ENCODE measurements around the gene OR2AG1.
A peak's percentile ranks its signal among the peaks of the same experiment; 100 is the strongest.
"Not testable (repeated sequence)": the region's sequence is repeated elsewhere in the genome, so short reads cannot be mapped to it uniquely, and the experiment has no call there.

Gene OR2AG1

DNA sequence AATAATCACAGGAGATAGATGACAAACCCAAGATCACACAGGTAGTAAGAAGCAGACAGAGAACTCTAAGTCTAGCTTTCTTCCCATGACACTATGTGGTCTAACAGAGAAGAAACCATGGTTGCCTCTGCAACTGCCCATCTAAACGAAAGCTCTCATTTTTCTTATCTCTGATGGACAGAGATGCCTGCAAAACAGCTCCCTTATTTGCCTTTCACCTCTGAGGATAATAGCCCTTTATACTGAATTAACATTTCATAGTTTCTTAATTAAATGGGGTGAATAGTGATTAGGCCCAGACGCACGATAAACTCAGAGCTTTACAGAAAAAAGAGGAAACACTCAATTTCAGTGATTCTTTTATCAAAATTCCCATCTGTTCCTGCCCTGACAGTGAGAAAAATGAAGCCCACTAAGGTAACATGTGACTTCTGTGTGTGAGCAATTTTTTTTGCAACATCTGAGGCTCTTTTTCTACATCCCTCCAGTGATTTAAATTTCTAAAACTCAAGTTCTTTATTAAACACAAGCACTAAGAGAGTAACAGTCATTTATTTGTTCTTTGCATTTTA lies 35.6 kb upstream of the OR2AG1 start:
- no peak for DNase-seq (ENCODE audit: low spot score in 2 of 2)
- H3K4me3 ChIP-seq = no peak overlapping the region
- in situ Hi-C loops (cut with MboI; ENCODE audit: low sequenced_read_pairs) = no loop called here

DNA sequence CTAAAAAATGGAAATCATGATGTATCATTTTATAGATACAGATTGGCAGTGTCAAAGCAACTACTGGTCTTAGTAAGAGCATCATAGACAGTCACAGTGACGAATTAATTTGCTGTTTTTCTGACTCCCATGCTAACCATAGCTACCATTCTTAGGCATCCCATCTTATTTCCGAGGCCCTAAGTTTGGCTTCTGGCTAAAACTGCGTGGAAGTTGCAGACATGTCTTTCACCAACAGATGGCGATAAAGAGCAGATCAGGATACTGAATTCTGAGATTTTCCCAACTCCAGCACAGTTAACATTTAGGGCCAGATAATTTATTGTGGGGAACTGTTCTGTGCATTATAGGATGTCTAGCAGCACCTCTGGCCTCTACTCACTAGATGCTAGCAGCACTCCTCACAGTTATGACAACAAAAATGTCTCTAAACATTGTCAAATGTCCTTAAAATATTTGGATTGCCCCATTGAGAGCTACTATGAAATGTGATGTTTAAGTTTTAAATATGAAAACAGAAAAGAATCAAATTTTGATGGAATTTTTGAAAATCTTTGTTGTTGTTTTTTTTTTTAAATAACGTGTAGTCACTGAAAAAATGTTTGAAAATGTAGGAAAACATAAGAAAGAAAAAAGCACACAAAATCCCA lies 27.4 kb upstream of the OR2AG1 start:
- Histone ChIP-seq H3K27me3 (ENCODE audit: low read depth) (no peaks in the 10 kb centered on the region; the same call in 1 of the 2 replicates), H3K36me3 (replicated peaks) (no peaks in the 10 kb centered on the region), H3K4me1 (no peaks in the 10 kb centered on the region), H3K4me3 (no peak overlapping the region), H3K9me3 (no peaks in the 10 kb centered on the region)
- DNase-seq (ENCODE audit: low spot score in 2 of 2) = peak in 1 of 2 experiments; percentile 50
- in situ Hi-C loops (cut with MboI; ENCODE audit: low sequenced_read_pairs) = no loop called here

More for the DNA sequence above, 35.6 kb upstream of the OR2AG1 start:
- H3K9me3 ChIP-seq = no peaks in the 10 kb centered on the region
- no peaks in the 10 kb centered on the region for H3K4me1 ChIP-seq
- H3K27me3 ChIP-seq (ENCODE audit: low read depth) = peaks cover 2% of the 10 kb centered on the region; the same call in 1 of the 2 replicates
- H3K36me3 ChIP-seq (replicated peaks) = no peaks in the 10 kb centered on the region

DNA sequence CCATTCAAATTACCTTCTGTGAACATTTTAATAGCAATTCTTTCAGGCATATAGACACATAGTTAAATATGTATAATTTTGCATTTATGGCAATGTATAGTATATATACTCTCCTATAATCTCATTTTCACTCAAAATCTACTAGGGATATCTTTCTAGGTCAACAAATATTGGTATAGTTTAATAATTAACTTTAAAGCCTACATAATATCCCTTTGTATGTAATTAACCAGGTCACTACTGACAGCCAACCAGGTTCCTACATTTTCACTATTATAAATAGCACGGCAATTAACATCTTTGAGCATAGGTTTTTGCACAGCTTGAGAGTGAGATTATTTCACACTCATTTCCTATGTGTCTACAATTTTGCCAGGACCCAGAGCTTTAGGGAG lies 26.9 kb upstream of the OR2AG1 start:
- Histone ChIP-seq H3K4me3 (no peak overlapping the region), H3K27me3 (ENCODE audit: low read depth) (no peaks in the 10 kb centered on the region; the same call in 1 of the 2 replicates), H3K36me3 (replicated peaks) (no peaks in the 10 kb centered on the region), H3K9me3 (no peaks in the 10 kb centered on the region), H3K4me1 (no peaks in the 10 kb centered on the region)
- no peak for DNase-seq (ENCODE audit: low spot score in 2 of 2)
- in situ Hi-C loops (cut with MboI; ENCODE audit: low sequenced_read_pairs) = no loop called here

DNA sequence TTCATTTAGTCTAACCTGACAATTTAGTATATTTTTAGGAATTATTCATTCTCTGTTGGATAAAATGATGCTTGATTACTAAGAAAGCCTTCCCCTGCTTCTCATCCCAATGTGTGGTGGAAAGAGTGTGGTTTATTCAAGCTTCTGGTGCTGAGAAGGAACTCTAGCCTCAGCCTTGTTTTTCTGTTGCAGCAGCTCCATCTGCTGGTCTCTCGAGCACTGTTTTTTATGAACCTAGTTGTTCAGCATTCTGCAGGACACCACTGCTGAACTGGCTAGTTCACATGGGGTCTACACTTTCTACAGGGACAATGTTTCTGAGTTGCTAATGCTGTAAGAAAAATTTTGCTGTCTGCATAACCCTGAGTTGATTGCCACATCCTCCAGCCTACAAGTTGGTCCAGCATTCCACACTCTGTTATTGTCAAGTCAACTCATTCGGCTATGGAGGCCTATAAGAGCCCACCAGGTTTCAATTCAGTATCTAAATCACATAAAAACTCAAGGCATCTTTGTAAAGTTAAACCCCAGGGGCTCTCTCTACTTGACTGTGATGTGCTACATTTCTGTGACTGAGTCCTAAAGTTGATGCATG lies 25.4 kb upstream of the OR2AG1 start:
- no peaks in the 10 kb centered on the region for H3K36me3 ChIP-seq (replicated peaks)
- no peaks in the 10 kb centered on the region for H3K9me3 ChIP-seq
- in situ Hi-C loops (cut with MboI; ENCODE audit: low sequenced_read_pairs) = no loop called here
- peak; percentile 54 to 55 for DNase-seq (ENCODE audit: low spot score in 2 of 2)
- H3K4me3 ChIP-seq = no peak overlapping the region
- no peaks in the 10 kb centered on the region for H3K4me1 ChIP-seq
- H3K27me3 ChIP-seq (ENCODE audit: low read depth) = peaks cover 5% of the 10 kb centered on the region

DNA sequence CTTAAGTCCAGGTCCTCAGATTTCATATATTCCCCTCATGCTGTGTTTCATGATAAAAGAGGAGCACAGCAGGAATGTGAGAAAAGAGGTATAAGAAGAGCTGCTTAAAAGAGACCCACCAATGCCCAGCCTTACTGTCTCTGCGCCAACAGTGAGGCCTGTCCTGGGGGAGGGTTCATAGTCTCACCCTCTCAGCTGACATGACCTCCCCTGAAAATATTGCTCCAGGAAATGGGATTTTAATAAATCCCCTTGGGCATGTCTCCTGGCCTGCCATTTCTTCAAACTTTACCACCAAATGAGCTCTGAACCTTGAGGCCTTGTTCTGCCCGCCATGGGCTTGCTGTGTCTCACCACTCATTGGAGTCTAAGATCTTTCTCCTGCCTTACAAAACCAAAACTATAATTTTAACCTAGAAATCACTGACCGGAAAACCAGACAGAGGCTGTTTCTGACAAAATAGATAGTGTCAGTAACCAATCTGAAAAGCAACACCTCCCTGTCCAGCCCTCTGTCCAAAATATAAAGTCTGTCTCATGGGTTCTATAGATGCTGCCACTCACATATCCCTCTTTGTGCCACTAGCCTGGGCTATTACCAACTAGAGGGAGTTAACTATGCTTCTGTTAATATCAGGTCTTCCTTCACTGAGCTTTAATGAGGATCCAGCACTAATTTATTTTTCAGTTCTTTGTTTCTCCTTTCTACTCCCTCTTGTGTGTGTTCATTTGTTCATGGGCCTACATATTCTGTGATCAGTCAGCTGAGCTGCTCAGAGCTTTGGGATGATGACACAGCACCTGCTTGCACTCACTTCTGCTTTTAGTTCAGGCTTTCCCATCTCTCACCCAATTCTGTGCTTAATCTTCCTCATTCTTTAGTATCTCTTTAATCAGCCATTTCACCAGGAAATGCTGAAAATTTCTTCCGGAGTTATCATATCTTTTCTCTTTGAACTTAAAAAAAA lies 10.6 kb upstream of the OR2AG1 start, which contains the start of gene OR2AG2:
Gene OR2AG2, minus strand, starts transcription at position 51 of the 968 bp plus-strand sequence. CDS start 3,019 bp downstream, outside the sequence.
- DNase-seq (ENCODE audit: low spot score in 2 of 2) = no peak
- H3K4me3 ChIP-seq = no peak within 1 kb of the TSS
- no peaks in the 10 kb centered on the region for H3K9me3 ChIP-seq

DNA sequence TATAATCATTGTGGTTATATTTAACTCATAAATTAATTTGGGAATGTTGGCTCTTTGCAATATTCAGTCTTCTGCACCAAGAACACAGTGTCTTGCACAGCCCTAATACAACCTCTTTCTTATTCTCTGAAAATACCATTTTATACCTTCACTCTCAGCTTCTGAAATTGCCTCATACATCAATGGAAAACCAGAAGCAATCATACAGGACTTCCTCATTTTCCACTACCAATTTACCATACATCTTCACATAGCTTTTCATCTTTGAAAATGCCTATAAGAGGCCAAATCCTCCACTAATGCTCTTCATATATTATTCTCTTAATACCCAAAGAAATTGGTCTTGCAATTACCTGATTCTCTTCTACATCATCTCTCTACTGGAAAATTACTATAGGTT lies 4.3 kb upstream of the OR2AG1 start:
- Histone ChIP-seq H3K36me3 (replicated peaks) (no peaks in the 10 kb centered on the region), H3K4me1 (no peaks in the 10 kb centered on the region), H3K27me3 (ENCODE audit: low read depth) (no peaks in the 10 kb centered on the region), H3K9me3 (no peaks in the 10 kb centered on the region), H3K4me3 (no peak overlapping the region)
- in situ Hi-C loops (cut with MboI; ENCODE audit: low sequenced_read_pairs) = no loop called here
- no peak for DNase-seq (ENCODE audit: low spot score in 2 of 2)

More for the DNA sequence above, 10.6 kb upstream of the OR2AG1 start, which contains the start of gene OR2AG2:
- no peaks in the 10 kb centered on the region for H3K27me3 ChIP-seq (ENCODE audit: low read depth)
- in situ Hi-C loops (cut with MboI; ENCODE audit: low sequenced_read_pairs) = no loop called here
- H3K4me1 ChIP-seq = no peaks in the 10 kb centered on the region
- H3K36me3 ChIP-seq (replicated peaks) = no peaks in the 10 kb centered on the region

DNA sequence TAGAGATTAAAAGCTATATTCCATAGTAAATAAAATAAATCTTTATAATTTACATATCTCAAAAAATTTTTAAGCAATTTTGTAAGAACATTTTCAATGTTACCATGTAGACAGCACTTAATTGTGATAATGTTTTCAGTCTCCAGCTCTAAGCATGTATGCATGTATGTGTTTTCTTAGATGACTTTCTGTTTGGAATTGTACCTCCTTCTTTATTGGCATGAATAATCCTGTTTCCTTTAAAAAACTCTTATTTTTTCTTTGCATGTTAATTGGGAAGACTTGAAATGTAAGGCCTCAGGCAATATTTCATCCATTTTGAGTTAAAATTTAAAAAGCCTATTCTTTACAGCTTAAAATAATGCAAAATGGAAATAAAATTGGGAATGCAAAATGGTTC lies 2.0 kb upstream of the OR2AG1 start:
- DNase-seq (ENCODE audit: low spot score in 2 of 2) = no peak
- in situ Hi-C loops (cut with MboI; ENCODE audit: low sequenced_read_pairs) = no loop called here

DNA sequence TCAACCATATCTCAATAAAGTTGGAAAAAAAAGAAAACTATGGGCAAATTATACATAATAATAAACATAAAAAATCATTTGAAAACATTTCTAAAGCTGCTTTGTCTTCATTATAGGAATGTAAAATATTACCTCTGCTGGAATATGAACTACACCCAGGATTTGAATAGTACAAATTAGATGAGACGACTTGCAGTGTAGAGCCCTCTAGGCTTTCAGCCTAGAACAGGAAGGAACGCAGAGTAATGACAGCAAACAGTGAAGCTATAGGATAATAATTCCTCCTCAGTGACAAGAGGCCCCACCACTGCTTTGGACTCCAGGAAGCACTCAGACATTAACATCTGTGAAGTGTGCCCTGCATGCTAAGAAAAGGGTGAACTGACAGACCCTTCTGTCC lies 7.7 kb downstream of the OR2AG1 start:
- H3K9me3 ChIP-seq = no peaks in the 10 kb centered on the region
- in situ Hi-C loops (cut with MboI; ENCODE audit: low sequenced_read_pairs) = no loop called here

More for the DNA sequence above, 2.0 kb upstream of the OR2AG1 start:
- H3K4me1 ChIP-seq = no peaks in the 10 kb centered on the region
- no peaks in the 10 kb centered on the region for H3K27me3 ChIP-seq (ENCODE audit: low read depth)
- no peaks in the 10 kb centered on the region for H3K36me3 ChIP-seq (replicated peaks)
- no peak overlapping the region for H3K4me3 ChIP-seq
- H3K9me3 ChIP-seq = no peaks in the 10 kb centered on the region

DNA sequence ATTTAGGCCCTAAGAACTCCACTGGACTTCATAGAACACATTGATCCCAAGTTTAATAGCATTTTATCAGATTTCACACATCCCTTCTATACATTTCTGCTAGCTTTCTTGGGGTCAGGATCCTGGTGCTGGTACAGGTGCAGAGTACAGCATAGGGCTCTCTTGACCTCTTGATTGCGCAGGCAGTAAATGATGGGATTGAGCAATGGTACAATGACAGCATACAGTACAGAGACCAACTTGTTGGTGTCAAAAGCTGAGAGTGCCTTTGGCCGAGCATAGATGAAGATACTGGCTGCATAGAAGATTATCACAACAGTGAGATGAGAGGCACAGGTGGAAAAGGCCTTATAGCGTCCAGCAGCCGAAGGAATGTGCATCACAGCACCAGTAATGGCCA lies 11.8 kb downstream of the OR2AG1 start:
- H3K36me3 ChIP-seq (replicated peaks) = no peaks in the 10 kb centered on the region
- in situ Hi-C loops (cut with MboI; ENCODE audit: low sequenced_read_pairs) = no loop called here
- no peak overlapping the region for H3K4me3 ChIP-seq
- H3K4me1 ChIP-seq = no peaks in the 10 kb centered on the region
- DNase-seq (ENCODE audit: low spot score in 2 of 2) = no peak
- no peaks in the 10 kb centered on the region for H3K27me3 ChIP-seq (ENCODE audit: low read depth)
- H3K9me3 ChIP-seq = no peaks in the 10 kb centered on the region

More for the DNA sequence above, 7.7 kb downstream of the OR2AG1 start:
- no peak for DNase-seq (ENCODE audit: low spot score in 2 of 2)
- H3K4me3 ChIP-seq = no peak overlapping the region
- 0 out of 2 replicates have a peak, but pooled peaks cover 6% of the 10 kb centered on the region for H3K27me3 ChIP-seq (ENCODE audit: low read depth)
- H3K4me1 ChIP-seq = no peaks in the 10 kb centered on the region; the same call in 1 of the 2 replicates
- no peaks in the 10 kb centered on the region for H3K36me3 ChIP-seq (replicated peaks)

DNA sequence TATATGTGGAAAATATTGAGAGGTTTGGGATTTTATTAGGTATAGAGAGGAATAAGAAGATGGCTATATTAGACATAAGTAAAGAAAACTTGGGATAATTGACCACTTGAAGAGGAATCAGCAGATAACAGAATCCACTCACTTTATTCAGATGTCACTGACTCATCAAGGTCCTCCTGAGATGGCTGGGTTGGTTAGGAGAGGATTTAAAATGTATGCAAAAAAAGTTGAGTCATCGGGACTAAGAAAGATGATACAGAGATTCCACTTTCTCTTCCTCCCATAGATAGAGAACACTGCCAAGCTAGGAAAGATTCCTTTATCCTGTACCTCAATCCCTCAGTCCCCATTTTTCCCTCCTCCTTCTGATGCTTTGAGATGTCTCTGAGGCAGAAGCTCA lies 16.6 kb downstream of the OR2AG1 start, which contains the start of gene OR6A2:
Gene OR6A2, minus strand, starts transcription at position 288 of the 400 bp plus-strand sequence. CDS start 3,981 bp downstream, outside the sequence.
- H3K36me3 ChIP-seq (replicated peaks) = no peaks in the 10 kb centered on the region
- H3K4me1 ChIP-seq = no peaks in the 10 kb centered on the region; the same call in 1 of the 2 replicates
- in situ Hi-C loops (cut with MboI; ENCODE audit: low sequenced_read_pairs) = no loop called here
- no peaks in the 10 kb centered on the region for H3K9me3 ChIP-seq
- H3K27me3 ChIP-seq (ENCODE audit: low read depth) = no peaks in the 10 kb centered on the region
- H3K4me3 ChIP-seq = no peak within 1 kb of the TSS
- DNase-seq (ENCODE audit: low spot score in 2 of 2) = no peak

DNA sequence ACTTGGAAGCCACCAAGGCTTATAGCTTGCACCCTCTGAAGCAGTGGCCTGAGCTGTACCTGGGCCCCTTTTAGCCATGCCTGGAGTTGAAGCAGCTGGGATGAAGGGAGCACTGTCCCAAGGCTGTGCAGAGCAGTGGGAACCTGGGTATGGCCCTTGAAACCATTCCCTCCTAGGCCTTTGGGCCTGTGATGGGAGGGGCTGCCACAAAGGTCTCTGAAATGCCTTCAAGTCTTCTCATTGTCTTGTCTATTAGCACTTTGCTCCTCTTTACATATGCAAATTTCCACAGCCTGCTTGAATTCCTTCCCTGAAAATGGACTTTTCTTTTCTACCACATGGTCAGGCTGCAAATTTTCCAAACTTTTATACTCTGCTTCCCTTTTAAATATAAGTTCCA lies 18.3 kb downstream of the OR2AG1 start:
- H3K4me3 ChIP-seq; H3K36me3 ChIP-seq (replicated peaks); H3K4me1 ChIP-seq; H3K9me3 ChIP-seq; H3K27me3 ChIP-seq (ENCODE audit: low read depth); in situ Hi-C loops (cut with MboI; ENCODE audit: low sequenced_read_pairs): not testable (repeated sequence)
- DNase-seq (ENCODE audit: low spot score in 2 of 2) = peak; percentile 22 to 27

DNA sequence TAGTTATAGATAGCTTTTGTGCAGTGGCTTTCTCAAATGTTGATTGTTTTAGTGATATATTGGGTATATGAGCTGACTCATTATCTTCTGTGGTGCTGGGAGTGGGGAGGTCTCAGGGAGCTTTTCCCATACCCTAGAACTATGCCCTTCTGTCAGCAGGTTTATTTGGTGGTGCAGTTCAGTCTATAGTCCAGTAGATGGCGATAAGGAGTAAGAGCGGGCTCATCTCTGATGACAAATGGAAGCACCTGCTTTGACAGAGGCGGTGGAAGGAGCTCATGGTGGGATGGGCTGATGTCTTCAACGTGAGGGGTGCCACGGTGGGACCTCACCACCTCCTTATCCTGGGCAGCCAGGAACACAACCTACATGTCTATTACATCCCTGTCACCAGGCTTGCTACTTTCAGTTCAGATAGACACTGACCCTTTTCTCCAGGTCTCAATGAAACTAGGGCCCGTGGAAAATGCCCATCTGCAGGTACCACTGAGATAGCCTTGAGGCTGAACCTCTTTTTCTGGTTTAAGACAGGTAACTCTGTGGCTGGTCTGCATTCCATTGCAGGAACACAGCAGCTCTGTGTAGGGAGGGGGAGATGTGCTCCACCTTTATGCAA lies 29.7 kb downstream of the OR2AG1 start:
- Histone ChIP-seq H3K27me3 (ENCODE audit: low read depth) (peaks cover 3% of the 10 kb centered on the region; the same call in 1 of the 2 replicates), H3K9me3 (no peaks in the 10 kb centered on the region), H3K4me3 (no peak overlapping the region), H3K36me3 (replicated peaks) (no peaks in the 10 kb centered on the region), H3K4me1 (no peaks in the 10 kb centered on the region)
- in situ Hi-C loops (cut with MboI; ENCODE audit: low sequenced_read_pairs) = no loop called here
- DNase-seq (ENCODE audit: low spot score in 2 of 2) = peak; percentile 34 to 52

DNA sequence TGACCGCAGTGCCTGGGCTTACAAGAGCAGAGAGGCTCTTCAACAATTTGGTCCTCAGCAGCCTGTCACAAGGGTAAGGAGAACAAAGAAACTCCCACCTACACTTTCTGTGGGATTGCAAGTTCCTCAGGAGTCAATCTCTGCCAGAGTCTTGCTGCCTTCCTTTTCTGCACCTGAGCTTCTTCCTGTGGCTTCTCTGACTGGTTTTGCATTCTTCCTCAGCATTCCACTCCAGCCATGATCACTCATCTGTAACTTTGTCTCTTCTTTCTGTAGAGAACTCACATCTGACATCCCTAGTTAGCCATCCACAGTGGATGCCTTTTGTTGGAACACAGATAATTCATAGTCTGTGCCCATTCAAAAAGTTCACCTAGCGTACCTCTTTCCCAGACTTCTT lies 30.8 kb downstream of the OR2AG1 start:
- H3K4me1 ChIP-seq = no peaks in the 10 kb centered on the region
- H3K36me3 ChIP-seq (replicated peaks) = no peaks in the 10 kb centered on the region
- H3K4me3 ChIP-seq = no peak overlapping the region
- no peak for DNase-seq (ENCODE audit: low spot score in 2 of 2)
- H3K9me3 ChIP-seq = no peaks in the 10 kb centered on the region
- in situ Hi-C loops (cut with MboI; ENCODE audit: low sequenced_read_pairs) = no loop called here
- no peaks in the 10 kb centered on the region for H3K27me3 ChIP-seq (ENCODE audit: low read depth)

Measured in HAP-1 (cell line).